Camera-type eye (tissue), 1 donor: ENCODE data around the gene GALP. TPM values are rescaled to one million over a fixed set of nuclear protein-coding genes. Genes with fewer than 3 reads are reported as not detected.

Experiments used
- total RNA-seq: library from RNA; depleted of rRNA; stranded (reverse); fragments of >200 nt; gene quantifications from one replicate; pipeline ENCODE4 v1.2.3, GENCODE V29; 2014

The GALP gene
- not detected for total RNA-seq

DNA sequence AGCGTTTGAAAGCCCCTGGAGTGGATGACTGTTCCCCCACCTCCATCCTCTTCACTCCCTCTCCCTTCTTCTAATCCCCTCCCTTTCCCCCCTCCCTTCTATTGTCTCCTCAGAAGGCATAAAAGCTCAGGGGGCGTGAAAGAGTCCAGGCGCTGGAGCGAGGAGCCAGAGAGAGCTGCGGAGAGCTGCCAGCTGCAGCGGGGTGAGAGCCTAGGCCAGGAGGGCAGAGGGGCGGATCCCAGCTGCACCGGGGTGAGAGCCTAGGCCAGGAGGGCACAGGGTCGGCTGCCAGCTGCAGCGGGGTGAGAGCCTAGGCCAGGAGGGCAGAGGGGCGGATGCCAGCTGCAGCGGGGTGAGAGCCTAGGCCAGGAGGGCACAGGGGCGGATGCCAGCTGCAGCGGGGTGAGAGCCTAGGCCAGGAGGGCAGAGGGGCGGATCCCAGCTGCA lies at the start of gene GALP:
TSS of gene GALP (plus strand) at position 148 of the 447 bp plus-strand sequence. CDS start 1,101 bp downstream, outside the sequence.

GRCh38 chr19:56140583-56141416 lies 35.0 kb upstream of the GALP start, which contains the start of gene ZNF444:
Gene ZNF444 (plus strand): TSS chr19:56141287. CDS start chr19:56146912, 5,625 bp downstream.

GRCh38 chr19:56197646-56198045 lies 21.8 kb downstream of the GALP start, which contains the start of gene ZSCAN5B:
Gene ZSCAN5B (minus strand): TSS chr19:56197783. CDS start chr19:56193052, 4,731 bp downstream.

GRCh38 chr19:56201973-56202372 lies 26.2 kb downstream of the GALP start, which contains the start of gene ZSCAN5C:
Gene ZSCAN5C (plus strand): TSS chr19:56202273. CDS start chr19:56205914, 3,641 bp downstream.

Other genes with a start within 250 kb of the GALP start
- gene NLRP13, start 243.7 kb upstream of the GALP start, total RNA-seq = not detected
- gene NLRP8, start 228.2 kb upstream of the GALP start, total RNA-seq = not detected
- not detected for gene NLRP5, start 189.2 kb upstream of the GALP start, total RNA-seq
- gene ZNF787, start 54.7 kb upstream of the GALP start, total RNA-seq = 14.5 TPM
- 30.0 TPM for gene ZNF444, start 34.7 kb upstream of the GALP start, total RNA-seq
- gene ZSCAN5B, start 21.8 kb downstream of the GALP start, total RNA-seq = 0.49 TPM
- gene ZSCAN5C, start 26.3 kb downstream of the GALP start, total RNA-seq = not detected
- gene EDDM13, start 96.7 kb downstream of the GALP start, total RNA-seq = not detected
- gene ZSCAN5A, start 138.8 kb downstream of the GALP start, total RNA-seq = 12.8 TPM
- 7.1 TPM for gene ZNF582, start 217.5 kb downstream of the GALP start, total RNA-seq
- 17.9 TPM for gene ZNF583, start 228.3 kb downstream of the GALP start, total RNA-seq